GM12872 (cell line): ENCODE results near the gene MAP2K7.

Experiments used
- CTCF ChIP-seq: IDR thresholded peaks from 3 replicates; pipeline ENCODE4 v1.5.1; 2011; ENCODE audit warnings: low read depth, mild to moderate bottlenecking, low read length, moderate library complexity; ENCODE audit not compliant: insufficient read depth

MAP2K7 gene

DNA sequence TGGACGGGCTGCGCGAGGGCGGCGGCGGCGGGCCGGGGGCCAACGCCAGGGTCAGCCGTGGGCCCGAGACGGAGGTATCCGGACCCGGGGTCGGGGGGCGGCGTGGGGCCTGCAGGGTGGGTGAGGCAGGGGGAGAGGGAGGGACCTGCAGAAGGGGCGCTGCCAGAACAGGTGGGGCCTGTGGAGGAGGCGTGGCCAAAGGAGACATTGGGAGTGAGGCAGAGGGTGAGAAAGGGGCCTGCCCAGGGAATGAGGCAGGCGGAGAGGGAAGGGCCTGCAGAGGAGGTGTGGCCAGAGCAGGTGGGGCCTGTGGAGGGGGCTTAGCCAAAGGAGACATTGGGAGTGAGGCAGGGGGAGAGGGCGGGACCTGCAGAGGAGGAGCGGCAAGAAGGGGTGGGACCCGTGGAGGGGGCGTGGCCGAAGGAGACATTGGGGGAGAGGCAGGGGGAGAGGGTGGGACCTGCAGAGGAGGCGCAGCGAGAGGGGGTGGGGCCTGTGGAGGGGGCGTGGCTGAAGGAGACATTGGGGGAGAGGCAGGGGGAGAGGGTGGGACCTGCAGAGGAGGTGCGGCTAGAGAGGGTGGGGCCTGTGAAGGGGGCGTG lies 33.7 kb upstream of the MAP2K7 start:
- TF ChIP-seq CTCF, result no peak

DNA sequence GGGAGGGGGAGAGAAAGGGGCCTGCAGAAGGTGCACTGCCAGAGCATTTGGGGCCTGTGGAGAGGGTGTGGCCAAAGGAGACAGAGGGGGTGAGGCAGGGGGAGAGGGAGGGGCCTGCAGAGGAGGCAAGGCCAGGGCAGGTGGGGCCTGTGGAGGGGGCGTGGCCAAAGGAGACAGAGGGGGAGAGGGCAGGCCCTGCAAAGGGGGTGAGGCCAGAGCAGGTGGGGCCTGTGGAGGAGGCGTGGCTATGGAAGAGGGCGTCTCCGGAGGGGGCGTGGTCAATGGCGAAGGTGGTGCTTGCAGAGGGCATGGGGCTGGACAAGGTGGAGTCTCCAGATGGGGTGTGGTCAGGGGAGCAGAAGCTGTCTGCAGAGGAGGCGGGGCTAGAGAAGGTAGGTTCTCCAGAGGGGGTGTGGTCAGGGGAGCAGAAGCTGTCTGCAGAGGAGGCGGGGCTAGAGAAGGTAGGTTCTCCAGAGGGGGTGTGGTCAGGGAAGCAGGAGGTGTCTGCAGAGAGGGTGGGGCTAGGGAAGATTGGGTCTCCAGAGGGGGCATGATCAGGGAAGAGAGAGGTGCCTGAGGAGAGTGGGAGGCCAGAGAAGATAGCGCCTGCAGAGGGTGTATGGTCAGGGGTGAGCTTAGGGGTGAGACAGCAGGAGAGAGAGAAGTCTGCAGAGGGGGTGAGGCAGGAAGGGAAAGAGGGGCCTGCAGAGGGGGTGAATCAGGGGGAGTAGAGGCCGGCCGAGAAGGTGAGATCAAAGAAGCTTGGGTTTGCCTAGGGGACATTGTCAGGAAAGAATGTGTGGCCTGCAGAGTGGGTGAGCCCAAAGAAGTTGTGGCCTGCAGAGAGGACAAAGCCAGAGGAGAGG lies 32.9 kb upstream of the MAP2K7 start:
- no peak for TF ChIP-seq CTCF

- no peak for TF ChIP-seq CTCF
These were observed 32.0 kb upstream of the MAP2K7 start for GRCh38 chr19:7871437-7872305.

DNA sequence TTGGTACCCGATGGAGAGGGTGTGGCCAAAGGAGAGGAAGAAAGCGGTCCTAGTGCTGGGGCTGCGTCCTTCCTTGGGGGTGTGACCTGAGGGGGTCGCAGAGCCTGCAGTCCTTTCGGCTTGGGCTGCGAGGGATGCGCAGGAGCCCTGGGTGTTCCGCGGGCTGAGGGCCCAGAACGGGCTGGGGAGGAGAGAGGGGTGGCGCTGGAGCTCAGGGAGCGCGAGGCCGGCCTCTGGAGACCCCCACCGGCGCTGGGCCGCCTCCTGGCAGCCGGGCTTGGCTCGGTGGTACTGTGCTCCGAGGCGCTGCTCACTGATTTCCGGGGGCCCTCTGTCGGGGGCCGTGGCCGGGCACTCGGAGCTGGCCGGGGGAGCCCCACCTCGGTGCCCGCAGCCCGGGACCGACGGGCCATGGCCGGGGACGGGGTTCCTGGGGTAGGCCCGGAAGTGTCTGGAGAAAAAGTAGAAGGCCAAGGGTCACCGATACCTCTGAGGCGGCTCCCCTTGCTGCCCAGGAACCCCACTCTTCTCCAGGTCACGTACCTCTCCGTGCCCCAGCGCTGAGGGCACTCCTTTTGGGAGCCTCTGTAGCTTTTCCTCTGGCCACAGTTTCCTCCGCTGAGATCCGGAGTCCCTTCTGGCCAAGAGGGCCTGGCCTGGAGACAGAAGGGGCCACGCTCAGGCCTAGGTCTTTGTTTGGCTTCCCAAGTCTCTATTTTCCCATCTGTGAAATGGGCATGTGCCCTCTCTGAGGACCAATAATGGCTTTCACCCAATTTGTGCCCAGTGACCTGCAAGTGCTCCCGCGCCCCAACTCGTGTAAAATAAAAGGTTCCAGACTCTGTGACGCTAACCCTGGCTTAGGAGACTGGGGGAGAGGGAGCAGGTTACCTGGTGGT lies 31.1 kb upstream of the MAP2K7 start:
- TF ChIP-seq CTCF, result no peak

DNA sequence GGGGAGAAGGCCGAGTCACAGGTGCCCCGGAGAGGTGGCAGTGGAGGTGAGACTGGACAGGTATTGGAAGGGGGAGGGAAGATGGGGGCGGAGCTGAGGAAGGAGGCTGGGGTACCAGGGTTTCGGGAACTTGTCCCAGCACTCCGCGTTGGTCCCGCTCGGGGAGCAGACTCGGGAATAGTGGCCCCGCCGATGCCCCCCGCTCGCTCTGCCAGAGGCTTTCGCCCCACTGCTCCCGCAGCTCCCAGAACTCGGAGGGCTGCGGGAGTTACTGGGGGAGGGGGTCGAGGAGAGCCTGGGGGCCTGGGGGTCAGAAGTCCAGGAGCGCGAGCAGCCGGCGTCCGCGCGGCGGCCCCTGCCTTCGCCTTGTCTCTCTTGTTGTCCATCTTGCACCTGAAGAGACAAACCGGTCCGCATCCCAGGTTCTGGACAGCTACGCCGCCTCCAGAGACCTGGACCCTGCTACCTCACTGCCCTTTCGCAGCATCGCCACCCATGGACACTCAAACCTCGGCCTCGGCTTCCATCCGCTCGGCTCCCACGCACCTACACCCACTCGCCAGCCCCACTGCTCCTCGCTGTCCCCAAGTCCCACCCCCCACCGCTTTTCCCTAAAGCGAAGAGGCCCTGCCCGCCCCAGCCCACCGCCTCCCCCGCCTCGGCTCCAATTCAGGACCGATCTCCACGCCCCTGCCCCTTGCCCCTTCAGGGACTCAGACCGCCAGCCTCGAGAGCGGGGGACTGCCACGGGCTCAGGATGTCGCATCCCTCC lies 30.2 kb upstream of the MAP2K7 start:
- no peak for TF ChIP-seq CTCF

DNA sequence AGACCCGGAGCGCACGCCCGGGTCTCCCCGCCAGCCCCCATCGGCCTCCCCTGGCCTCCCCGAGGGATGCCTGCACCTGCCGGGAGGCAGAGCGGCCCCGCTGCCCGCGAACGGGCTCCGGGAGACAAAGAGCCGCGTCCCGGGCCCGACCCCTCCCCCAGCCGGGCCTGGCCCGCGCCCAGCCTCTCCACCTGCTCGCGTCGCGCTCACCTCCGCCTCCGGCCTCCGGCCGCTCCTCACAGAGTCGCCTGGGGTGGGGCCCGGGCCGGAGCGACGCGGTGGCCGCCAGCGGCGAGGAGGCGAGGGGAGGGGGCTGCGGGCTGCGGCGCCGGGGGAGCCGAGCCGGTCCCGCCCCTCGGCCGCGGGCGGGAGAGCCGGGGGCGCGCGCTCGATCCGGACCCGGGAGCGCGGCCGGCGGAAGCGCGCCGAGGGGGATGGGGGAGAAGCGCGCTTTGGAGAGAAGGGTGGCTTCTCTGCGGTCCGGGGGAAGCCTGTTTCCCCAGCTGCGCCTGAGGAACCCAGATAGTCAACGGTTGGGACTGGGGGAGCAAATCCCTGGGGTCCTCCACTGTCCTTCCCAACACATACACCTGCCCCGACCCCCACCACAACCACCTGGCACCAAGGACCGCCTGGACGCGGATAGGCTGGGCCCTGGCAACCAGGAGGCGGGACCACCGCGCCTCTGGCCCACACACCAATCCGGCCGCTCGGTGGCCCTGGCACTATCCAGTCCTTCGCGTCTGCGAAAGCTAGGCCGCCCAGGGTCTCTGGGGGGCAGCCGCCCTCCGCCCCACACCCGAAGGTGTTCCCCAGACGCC lies 29.4 kb upstream of the MAP2K7 start, which contains the start of gene PRR36:
Gene PRR36 (minus strand): TSS at position 315 of the 821 bp plus-strand sequence. CDS start 701 bp downstream, outside the sequence.
- TF ChIP-seq CTCF, result no peak
